Measurements from ENCODE around the gene IRAK4. TPM values are rescaled to one million over a fixed set of nuclear protein-coding genes. Genes with fewer than 3 reads are reported as not detected.
A peak's percentile ranks its signal among the peaks of the same experiment; 100 is the strongest.
"Not testable (repeated sequence)": the region's sequence is repeated elsewhere in the genome, so short reads cannot be mapped to it uniquely, and the experiment has no call there.

IRAK4 gene
- total RNA-seq, 6 experiments from 2014 or later: 6.5 to 16.0 (median 9.3) TPM

GRCh38 chr12:43750814-43751213 lies 7.9 kb upstream of the IRAK4 start:
- intact Hi-C loops (cut with DNase I): no loop called here
- Histone ChIP-seq H3K4me1 (no peaks in the 10 kb centered on the region), H3K36me3 (no peaks in the 10 kb centered on the region), H3K27me3 (no peaks in the 10 kb centered on the region), H3K27ac (no peak overlapping the region), H3K9me3 (no peaks in the 10 kb centered on the region), H3K4me3 (no peak overlapping the region)
- ATAC-seq (no peak), DNase-seq (no peak)
- TF ChIP-seq POLR2A (IDR thresholded peaks at IDR 0.05) (no peak), CTCF (IDR thresholded peaks at IDR 0.05) (no peak)
- WGBS (ENCODE audit: insufficient coverage, low coverage, low lambda C conversion rate, missing lambda C conversion rate): 76% methylated on average over 3 of the region's 3 CpGs

GRCh38 chr12:43751360-43751759 lies 7.4 kb upstream of the IRAK4 start:
- WGBS (ENCODE audit: insufficient coverage, low coverage, low lambda C conversion rate, missing lambda C conversion rate): 90% methylated on average over 3 of the region's 6 CpGs
- H3K9me3 ChIP-seq; H3K27me3 ChIP-seq; ATAC-seq; H3K4me1 ChIP-seq; DNase-seq; intact Hi-C loops (cut with DNase I); H3K4me3 ChIP-seq; H3K27ac ChIP-seq; H3K36me3 ChIP-seq: not testable (repeated sequence)

GRCh38 chr12:43754015-43754414 lies 4.7 kb upstream of the IRAK4 start:
- 85% methylated on average over 3 of the region's 3 CpGs for WGBS (ENCODE audit: insufficient coverage, low coverage, low lambda C conversion rate, missing lambda C conversion rate)
- Histone ChIP-seq H3K9me3 (no peaks in the 10 kb centered on the region), H3K27me3 (no peaks in the 10 kb centered on the region), H3K4me1 (peaks cover 0 to 6% (median 3%) of the 10 kb centered on the region in 4 donors), H3K27ac (no peak overlapping the region), H3K36me3 (no peaks in the 10 kb centered on the region), H3K4me3 (no peak overlapping the region)
- TF ChIP-seq POLR2A (IDR thresholded peaks at IDR 0.05): no peak
- no peak for TF ChIP-seq CTCF (IDR thresholded peaks at IDR 0.05)
- no peak for ATAC-seq
- no peak for DNase-seq
- intact Hi-C loops (cut with DNase I): no loop called here

- Histone ChIP-seq H3K4me3 (peak overlapping the region; percentile 70 to 89 (median 79)), H3K36me3 (no peaks in the 10 kb centered on the region), H3K27me3 (no peaks in the 10 kb centered on the region), H3K4me1 (peaks cover 0 to 25% (median 5%) of the 10 kb centered on the region in 4 donors), H3K9me3 (no peaks in the 10 kb centered on the region), H3K27ac (peak overlapping the region in 2 of 3 donors; percentile 33 to 42)
- intact Hi-C loops (cut with DNase I): no loop called here
- under 1% methylated on average over 13 of the region's 18 CpGs for WGBS (ENCODE audit: insufficient coverage, low coverage, low lambda C conversion rate, missing lambda C conversion rate)
- TF ChIP-seq POLR2A (IDR thresholded peaks at IDR 0.05): no peak
- TF ChIP-seq CTCF (IDR thresholded peaks at IDR 0.05): no peak
- DNase-seq (peak in 2 of 3 donors; percentile 38 to 51), ATAC-seq (peak; percentile 41 to 54 (median 45))
Observed at GRCh38 chr12:43758247-43758727, 464 bp upstream of the IRAK4 start.

GRCh38 chr12:43760396-43760795 lies 1.6 kb downstream of the IRAK4 start:
- intact Hi-C loops (cut with DNase I): no loop called here
- Histone ChIP-seq H3K27me3 (no peaks in the 10 kb centered on the region), H3K9me3 (no peaks in the 10 kb centered on the region), H3K4me1 (peaks cover 0 to 25% (median 5%) of the 10 kb centered on the region in 4 donors), H3K27ac (no peak overlapping the region), H3K4me3 (no peak overlapping the region), H3K36me3 (no peaks in the 10 kb centered on the region)
- no peak for TF ChIP-seq CTCF (IDR thresholded peaks at IDR 0.05)
- WGBS (ENCODE audit: insufficient coverage, low coverage, low lambda C conversion rate, missing lambda C conversion rate): 64% methylated on average over 2 of the region's 2 CpGs
- DNase-seq (no peak), ATAC-seq (no peak)

Measured in right lobe of liver (tissue), 6 donors.